Measurements from ENCODE around the gene IGDCC3. TPM values are rescaled to one million over a fixed set of nuclear protein-coding genes. Genes with fewer than 3 reads are reported as not detected.

Gene IGDCC3
- total RNA-seq, 2 donors from 2014 or later: not detected

- ATAC-seq (replicated peaks): no peak
- H3K9me3 Mint-ChIP-seq: no peaks in the 10 kb centered on the region
- no peaks in the 10 kb centered on the region for H3K36me3 Mint-ChIP-seq (ENCODE audit: low read depth)
- no peak overlapping the region for H3K4me3 Mint-ChIP-seq
- H3K27ac Mint-ChIP-seq: no peak overlapping the region
- H3K27me3 Mint-ChIP-seq: peaks cover 4% of the 10 kb centered on the region
- no peaks in the 10 kb centered on the region for H3K4me1 Mint-ChIP-seq
Observed at GRCh38 chr15:65338823-65339222, 39.0 kb downstream of the IGDCC3 start.

GRCh38 chr15:65338366-65338765 is 39.4 kb downstream of the IGDCC3 start:
- no peaks in the 10 kb centered on the region for H3K9me3 Mint-ChIP-seq
- no peaks in the 10 kb centered on the region for H3K4me1 Mint-ChIP-seq
- no peak overlapping the region for H3K4me3 Mint-ChIP-seq
- peaks cover 4% of the 10 kb centered on the region for H3K27me3 Mint-ChIP-seq
- no peaks in the 10 kb centered on the region for H3K36me3 Mint-ChIP-seq (ENCODE audit: low read depth)
- ATAC-seq (replicated peaks): no peak
- no peak overlapping the region for H3K27ac Mint-ChIP-seq

GRCh38 chr15:65337436-65338070 is 40.2 kb downstream of the IGDCC3 start:
- no peak for ATAC-seq (replicated peaks)
- Mint-ChIP-seq H3K36me3 (ENCODE audit: low read depth) (no peaks in the 10 kb centered on the region), H3K27ac (no peak overlapping the region), H3K27me3 (peaks cover 4% of the 10 kb centered on the region), H3K9me3 (no peaks in the 10 kb centered on the region), H3K4me1 (no peaks in the 10 kb centered on the region), H3K4me3 (no peak overlapping the region)

GRCh38 chr15:65336493-65337435 is 41.0 kb downstream of the IGDCC3 start:
- H3K9me3 Mint-ChIP-seq: no peaks in the 10 kb centered on the region
- no peaks in the 10 kb centered on the region for H3K36me3 Mint-ChIP-seq (ENCODE audit: low read depth)
- peaks cover 4% of the 10 kb centered on the region for H3K27me3 Mint-ChIP-seq
- no peak for ATAC-seq (replicated peaks)
- H3K27ac Mint-ChIP-seq: no peak overlapping the region
- H3K4me1 Mint-ChIP-seq: no peaks in the 10 kb centered on the region
- no peak overlapping the region for H3K4me3 Mint-ChIP-seq

- ATAC-seq (replicated peaks): no peak
- Mint-ChIP-seq H3K9me3 (no peaks in the 10 kb centered on the region), H3K36me3 (ENCODE audit: low read depth) (no peaks in the 10 kb centered on the region), H3K4me1 (no peaks in the 10 kb centered on the region), H3K27me3 (peaks cover 4% of the 10 kb centered on the region), H3K27ac (no peak overlapping the region), H3K4me3 (no peak overlapping the region)
Observed at GRCh38 chr15:65335278-65336055, 42.3 kb downstream of the IGDCC3 start.

DNA sequence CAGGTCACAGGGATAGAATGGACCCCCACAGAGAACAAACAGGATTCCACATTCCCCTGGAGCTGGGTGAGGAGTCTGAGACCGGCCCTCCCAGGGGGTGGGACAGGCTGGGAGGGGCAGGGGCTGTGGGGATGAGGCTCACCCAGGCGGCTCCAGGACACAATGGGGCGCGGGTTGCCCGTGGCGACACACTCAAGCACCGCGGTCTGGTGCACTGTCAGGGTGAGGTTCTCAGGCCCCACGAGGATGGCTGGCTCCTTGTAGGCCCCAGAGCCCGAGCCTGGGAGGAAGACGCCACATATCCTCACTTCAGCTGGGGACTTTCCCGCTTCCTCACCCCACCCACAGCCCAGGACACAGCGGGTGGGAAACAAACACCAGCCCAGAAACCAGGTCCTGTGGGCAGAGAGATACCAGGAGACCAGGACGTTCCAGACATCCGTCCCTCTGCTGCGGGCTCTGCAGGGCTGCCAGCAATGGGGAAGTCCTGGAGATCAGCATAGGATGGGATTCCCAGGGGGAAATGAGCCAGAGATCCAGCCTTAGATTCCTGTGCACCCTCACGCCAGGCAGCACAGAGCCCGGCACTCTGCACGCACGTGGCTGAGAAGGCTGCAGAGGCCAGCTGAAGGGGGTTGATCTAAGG is 43.1 kb downstream of the IGDCC3 start:
- H3K36me3 Mint-ChIP-seq (ENCODE audit: low read depth): no peaks in the 10 kb centered on the region
- H3K4me3 Mint-ChIP-seq: no peak overlapping the region
- no peaks in the 10 kb centered on the region for H3K4me1 Mint-ChIP-seq
- H3K27me3 Mint-ChIP-seq: peaks cover 4% of the 10 kb centered on the region
- no peak overlapping the region for H3K27ac Mint-ChIP-seq
- H3K9me3 Mint-ChIP-seq: no peaks in the 10 kb centered on the region
- no peak for ATAC-seq (replicated peaks)

GRCh38 chr15:65333856-65334255 is 43.9 kb downstream of the IGDCC3 start:
- Mint-ChIP-seq H3K4me1 (no peaks in the 10 kb centered on the region), H3K27ac (no peak overlapping the region), H3K27me3 (peaks cover 4% of the 10 kb centered on the region), H3K36me3 (ENCODE audit: low read depth) (no peaks in the 10 kb centered on the region), H3K4me3 (no peak overlapping the region), H3K9me3 (no peaks in the 10 kb centered on the region)
- no peak for ATAC-seq (replicated peaks)

DNA sequence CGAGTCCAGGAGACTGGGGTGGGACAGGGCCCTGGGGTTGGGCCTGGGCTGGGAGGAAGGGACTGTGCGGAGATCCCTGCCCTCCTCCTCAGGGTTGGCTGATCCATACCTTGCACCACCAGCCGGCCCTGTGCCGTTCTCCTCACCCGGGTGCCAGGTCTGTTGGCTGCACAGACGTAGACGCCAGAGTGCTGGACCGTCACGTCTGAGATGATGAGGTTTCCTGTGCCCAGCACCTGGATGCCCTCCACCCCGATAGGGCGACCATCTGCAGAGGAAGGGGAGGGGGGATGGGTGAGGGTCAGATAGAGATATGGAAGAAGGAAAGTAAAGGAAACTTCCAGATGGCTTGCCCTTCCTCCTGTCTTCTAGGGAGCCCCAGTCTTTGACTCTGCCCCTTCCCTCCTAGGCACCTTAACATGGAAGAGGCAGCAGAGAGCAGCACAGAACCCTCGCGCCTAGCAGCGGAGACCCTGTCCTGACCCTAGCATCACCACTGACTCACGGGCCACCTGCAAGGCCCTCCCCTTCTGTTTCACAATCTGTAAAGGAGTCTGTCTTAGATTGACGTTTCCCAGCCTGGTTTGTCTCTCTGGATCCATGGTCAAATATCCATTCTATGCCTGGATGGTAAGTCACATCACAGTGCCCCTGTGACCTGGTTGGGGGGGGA is 44.5 kb downstream of the IGDCC3 start:
- peaks cover 4% of the 10 kb centered on the region for H3K27me3 Mint-ChIP-seq
- H3K36me3 Mint-ChIP-seq (ENCODE audit: low read depth): no peaks in the 10 kb centered on the region
- ATAC-seq (replicated peaks): no peak
- H3K27ac Mint-ChIP-seq: no peak overlapping the region
- H3K9me3 Mint-ChIP-seq: no peaks in the 10 kb centered on the region
- H3K4me3 Mint-ChIP-seq: no peak overlapping the region
- H3K4me1 Mint-ChIP-seq: no peaks in the 10 kb centered on the region

DNA sequence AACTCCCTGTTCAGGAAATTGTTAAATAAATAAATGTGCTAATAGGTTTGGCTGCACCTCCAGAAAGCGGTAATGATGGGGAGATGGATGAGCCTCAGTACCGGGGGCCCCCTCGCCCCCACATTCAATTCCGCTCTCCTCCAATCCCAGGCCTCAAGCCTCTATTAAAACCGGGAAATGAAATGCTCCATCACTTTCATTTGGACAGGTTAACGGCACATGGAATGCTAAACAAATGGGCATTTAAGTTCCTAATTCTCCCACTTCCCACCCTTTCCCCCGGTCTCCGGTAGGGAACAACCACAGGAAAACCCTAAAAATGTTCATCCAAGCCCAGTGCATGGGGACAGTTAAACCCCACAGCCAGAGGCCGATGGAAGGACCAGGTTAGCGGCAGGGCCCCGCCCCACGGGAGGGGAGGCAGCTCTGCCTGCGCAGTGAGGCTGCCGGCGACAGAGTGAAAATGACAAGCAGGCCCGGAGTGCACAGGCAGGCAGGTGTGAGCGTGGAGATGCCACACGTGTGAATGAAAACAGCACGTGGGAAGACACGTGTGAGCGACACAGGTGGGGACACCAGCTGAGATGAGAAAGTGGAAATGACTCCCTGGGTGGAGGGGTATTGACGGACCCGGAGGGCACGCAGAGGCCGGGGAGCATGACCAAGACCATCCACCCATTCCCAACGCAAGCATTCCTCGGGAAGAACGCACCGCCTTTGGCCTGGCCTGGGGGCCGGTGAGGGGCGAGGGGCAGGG is 45.2 kb downstream of the IGDCC3 start:
- ATAC-seq (replicated peaks): no peak
- Mint-ChIP-seq H3K27ac (no peak overlapping the region), H3K36me3 (ENCODE audit: low read depth) (no peaks in the 10 kb centered on the region), H3K4me1 (no peaks in the 10 kb centered on the region), H3K4me3 (no peak overlapping the region), H3K27me3 (peaks cover 4% of the 10 kb centered on the region), H3K9me3 (no peaks in the 10 kb centered on the region)

DNA sequence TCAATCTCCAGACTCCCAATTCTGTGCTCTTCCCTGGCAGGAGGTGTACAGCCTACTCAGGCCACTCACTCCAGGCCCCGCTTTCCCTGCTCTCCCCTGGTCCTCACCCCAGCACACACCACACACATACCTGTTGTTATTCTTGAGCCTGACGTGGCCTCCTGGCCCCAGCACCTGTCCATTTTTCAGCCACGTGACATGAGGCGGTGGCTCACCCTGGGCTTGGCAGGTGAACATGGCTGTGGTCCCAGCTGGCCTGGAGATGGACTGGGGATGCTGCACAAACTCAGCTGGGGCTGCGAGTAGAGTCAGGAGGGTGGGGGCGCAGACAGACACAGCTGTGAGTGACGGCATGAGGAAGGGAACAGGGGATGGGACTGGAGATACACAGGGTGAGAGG is 46.0 kb downstream of the IGDCC3 start:
- ATAC-seq (replicated peaks): no peak
- no peaks in the 10 kb centered on the region for H3K4me1 Mint-ChIP-seq
- peaks cover 4% of the 10 kb centered on the region for H3K27me3 Mint-ChIP-seq
- H3K9me3 Mint-ChIP-seq: no peaks in the 10 kb centered on the region
- H3K27ac Mint-ChIP-seq: no peak overlapping the region
- no peak overlapping the region for H3K4me3 Mint-ChIP-seq
- H3K36me3 Mint-ChIP-seq (ENCODE audit: low read depth): no peaks in the 10 kb centered on the region

- H3K4me1 Mint-ChIP-seq: no peaks in the 10 kb centered on the region
Observed at GRCh38 chr15:65330934-65331645, 46.7 kb downstream of the IGDCC3 start.

GRCh38 chr15:65329984-65330735 is 47.6 kb downstream of the IGDCC3 start:
- no peak overlapping the region for H3K4me3 Mint-ChIP-seq
- no peak for ATAC-seq (replicated peaks)
- no peak overlapping the region for H3K27ac Mint-ChIP-seq
- peaks cover 4% of the 10 kb centered on the region for H3K27me3 Mint-ChIP-seq
- H3K4me1 Mint-ChIP-seq: no peaks in the 10 kb centered on the region
- no peaks in the 10 kb centered on the region for H3K9me3 Mint-ChIP-seq
- no peaks in the 10 kb centered on the region for H3K36me3 Mint-ChIP-seq (ENCODE audit: low read depth)

More at GRCh38 chr15:65330934-65331645, 46.7 kb downstream of the IGDCC3 start:
- ATAC-seq (replicated peaks): no peak
- Mint-ChIP-seq H3K4me3 (no peak overlapping the region), H3K9me3 (no peaks in the 10 kb centered on the region), H3K27me3 (peaks cover 4% of the 10 kb centered on the region), H3K27ac (no peak overlapping the region), H3K36me3 (ENCODE audit: low read depth) (no peaks in the 10 kb centered on the region)

Measured in activated T-helper 17 cell treated with anti-CD3 and anti-CD28 coated beads, Interleukin-2, amount 50 U/mL, for 72 hours (primary cell).